HFF-Myc (cell line): ENCODE measurements around the gene TSFM.

Source experiments
- DNase-seq: peaks from one replicate; pipeline ENCODE4 v3.0.0-alpha.2; 2011; ENCODE audit warnings: low read depth; ENCODE audit errors: extremely low read depth
- H3K4me3 ChIP-seq: replicated peaks from 2 replicates; pipeline ENCODE4 v1.5.1; 2011; ENCODE audit warnings: low read depth, mild to moderate bottlenecking, control low read depth, low read length
- TF ChIP-seq, protein P1 (sequence below): IDR thresholded peaks from 2 replicates; pipeline ENCODE4 v1.5.1; 2012; ENCODE audit warnings: mild to moderate bottlenecking, low read depth, low read length, control low read depth; ENCODE audit errors: missing control alignments

TSFM gene

DNA sequence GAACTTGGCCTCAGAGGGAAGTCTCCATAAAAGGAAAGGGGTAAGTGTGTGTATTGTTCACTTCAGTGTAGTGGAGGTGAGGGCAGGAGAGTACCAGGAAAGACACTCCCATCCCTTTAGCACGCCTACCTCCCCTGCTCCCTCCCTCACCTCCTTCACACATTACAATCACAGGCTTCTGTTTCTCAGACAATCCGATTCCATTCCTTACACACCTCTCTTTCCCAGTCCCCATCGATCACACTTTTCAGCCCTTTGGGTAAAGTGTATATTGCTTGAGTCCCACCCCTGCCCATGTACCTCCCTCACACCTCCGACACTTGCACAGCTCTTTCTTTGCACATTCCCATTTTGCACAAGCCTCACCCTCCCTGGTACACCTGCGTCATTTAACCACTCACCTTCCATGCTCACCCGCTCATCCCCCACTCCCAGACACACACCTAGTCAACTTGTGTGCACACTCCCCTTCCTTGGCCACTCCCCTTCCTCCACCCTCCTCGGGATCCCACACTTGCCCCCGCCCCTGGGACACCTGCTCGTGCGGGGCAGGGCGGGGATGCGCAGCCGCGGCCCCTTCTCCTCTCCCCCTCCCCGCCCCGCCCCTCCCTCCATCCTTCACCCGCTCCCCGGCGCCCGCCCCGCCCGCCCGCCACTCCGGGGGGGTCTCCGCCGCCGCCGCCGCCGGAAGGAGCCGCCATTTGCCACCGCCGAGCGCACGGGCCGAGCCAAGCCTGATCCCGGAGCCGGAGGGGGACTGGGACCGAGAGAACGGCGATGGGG, 28.0 kb upstream of the TSFM start, which contains the start of gene MARCHF9:
Gene MARCHF9 (plus strand): TSS at position 693 of the 783 bp plus-strand sequence. CDS start 426 bp downstream, outside the sequence.
- TF ChIP-seq, protein P1, sequence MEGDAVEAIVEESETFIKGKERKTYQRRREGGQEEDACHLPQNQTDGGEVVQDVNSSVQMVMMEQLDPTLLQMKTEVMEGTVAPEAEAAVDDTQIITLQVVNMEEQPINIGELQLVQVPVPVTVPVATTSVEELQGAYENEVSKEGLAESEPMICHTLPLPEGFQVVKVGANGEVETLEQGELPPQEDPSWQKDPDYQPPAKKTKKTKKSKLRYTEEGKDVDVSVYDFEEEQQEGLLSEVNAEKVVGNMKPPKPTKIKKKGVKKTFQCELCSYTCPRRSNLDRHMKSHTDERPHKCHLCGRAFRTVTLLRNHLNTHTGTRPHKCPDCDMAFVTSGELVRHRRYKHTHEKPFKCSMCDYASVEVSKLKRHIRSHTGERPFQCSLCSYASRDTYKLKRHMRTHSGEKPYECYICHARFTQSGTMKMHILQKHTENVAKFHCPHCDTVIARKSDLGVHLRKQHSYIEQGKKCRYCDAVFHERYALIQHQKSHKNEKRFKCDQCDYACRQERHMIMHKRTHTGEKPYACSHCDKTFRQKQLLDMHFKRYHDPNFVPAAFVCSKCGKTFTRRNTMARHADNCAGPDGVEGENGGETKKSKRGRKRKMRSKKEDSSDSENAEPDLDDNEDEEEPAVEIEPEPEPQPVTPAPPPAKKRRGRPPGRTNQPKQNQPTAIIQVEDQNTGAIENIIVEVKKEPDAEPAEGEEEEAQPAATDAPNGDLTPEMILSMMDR: no peak
- H3K4me3 ChIP-seq: peak within 1 kb of the TSS; percentile 47
- no peak for DNase-seq

DNA sequence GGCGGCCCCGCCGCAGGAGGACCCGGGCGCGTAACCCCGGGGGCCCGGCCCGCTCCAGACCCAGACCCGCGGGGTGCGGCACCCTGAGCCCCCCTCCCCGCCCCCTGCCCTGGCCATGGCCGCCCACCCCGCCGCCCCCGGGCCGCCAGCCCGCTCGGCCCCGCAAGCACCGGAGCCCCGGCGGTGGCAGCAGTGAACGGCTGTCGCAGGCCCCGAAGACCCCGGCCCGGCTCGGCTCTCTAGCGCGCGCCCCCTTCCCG, 27.5 kb upstream of the TSFM start:
- H3K4me3 ChIP-seq: peak overlapping the region; percentile 47
- DNase-seq: no peak
- TF ChIP-seq, protein P1: no peak

GRCh38 chr12:57755454-57756372, 26.9 kb upstream of the TSFM start:
- H3K4me3 ChIP-seq: peak overlapping the region; percentile 47
- no peak for DNase-seq
- TF ChIP-seq, protein P1: no peak

DNA sequence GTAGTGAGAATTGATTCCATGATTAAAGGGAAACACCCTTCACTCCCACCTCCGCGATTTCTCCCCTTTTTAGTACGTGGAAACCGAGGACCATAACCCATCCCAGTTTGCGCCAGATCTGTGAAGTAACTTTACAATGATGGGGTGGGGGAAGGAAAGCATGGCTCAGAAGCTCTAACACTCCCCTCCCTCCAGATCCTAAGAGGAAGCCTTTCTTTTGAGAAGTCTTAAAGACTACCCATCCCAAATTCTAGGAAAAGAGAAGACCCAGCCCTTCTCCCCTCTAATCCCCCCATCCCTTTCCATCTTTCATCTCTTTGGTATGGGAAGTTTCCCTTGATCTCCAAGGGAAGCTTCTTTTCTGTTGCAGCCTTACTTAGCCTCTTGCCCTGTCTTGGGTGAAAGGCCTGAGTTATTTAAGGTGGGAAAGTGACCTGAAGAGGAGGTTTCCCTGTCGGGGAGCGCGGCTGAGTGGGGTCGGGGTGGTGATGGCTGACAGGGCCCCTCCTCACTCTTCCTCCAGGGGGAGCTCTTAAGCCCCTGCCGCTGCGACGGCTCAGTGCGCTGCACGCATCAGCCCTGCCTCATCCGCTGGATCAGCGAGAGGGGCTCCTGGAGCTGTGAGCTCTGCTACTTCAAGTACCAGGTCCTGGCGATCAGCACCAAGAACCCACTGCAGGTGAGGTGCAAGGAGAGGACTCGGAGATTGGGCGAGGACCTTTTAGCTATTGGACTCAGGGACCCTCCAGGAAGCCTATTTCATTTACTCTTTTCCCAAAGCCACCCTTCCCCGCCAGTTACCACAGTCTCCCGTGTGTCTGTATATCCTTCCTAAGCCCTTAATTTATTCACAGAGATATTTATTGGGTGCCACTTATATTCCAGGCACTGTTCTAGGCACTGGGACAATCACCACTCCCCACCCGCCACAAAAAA, 25.9 kb upstream of the TSFM start:
- H3K4me3 ChIP-seq: no peak overlapping the region; the same call in 1 of the 2 replicates
- DNase-seq: no peak
- TF ChIP-seq, protein P1: peak; percentile 61

- no peak overlapping the region for H3K4me3 ChIP-seq
- TF ChIP-seq, protein P1: no peak
- no peak for DNase-seq
Observed at GRCh38 chr12:57757771-57758170, 24.8 kb upstream of the TSFM start.
